ENCODE measurements around the gene PHGDH.
A peak's percentile ranks its signal among the peaks of the same experiment; 100 is the strongest.

PHGDH gene

GRCh38 chr1:119732465-119733168, 20.9 kb downstream of the PHGDH start:
- DNase-seq = no peak

DNA sequence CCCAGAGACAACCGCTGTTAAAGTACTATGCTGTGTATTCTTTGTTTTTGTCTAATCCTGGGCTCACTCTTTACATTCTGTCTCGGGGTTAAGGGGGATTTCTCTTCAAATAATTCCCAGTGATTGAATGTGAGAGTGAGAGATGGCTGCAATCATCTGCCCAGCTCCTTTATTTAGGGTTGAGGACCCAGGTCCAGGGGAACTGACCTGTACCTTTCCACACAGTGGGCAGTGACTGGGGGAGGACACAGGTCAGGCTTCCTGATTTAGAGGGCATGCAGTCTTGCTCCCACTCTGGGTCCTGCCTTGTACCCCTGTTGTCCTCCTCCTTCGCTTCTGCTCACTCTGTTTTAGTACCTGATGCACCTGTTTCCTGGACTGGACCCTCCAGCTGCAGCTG, 22.0 kb downstream of the PHGDH start:
- no peak for DNase-seq

GRCh38 chr1:119735217-119735616, 23.5 kb downstream of the PHGDH start:
- no peak for DNase-seq

DNA sequence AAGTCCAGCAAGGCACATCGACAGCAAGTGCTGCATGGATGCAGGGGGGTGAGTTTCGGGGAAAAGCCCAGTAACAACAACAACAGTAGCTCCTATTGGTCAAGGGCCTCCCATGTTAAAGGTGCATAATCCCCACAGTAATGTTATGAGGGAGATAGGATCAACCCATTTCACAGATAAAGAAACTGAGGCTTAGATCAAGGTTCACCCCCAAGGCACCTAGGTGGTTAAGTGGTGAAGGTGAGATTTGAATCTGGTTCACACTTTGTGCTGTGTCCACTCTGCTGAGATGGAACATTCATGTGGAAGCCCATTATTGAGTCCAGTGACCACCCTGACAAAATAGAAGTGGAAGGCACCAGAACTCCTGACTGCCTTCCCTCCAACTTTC, 24.9 kb downstream of the PHGDH start:
- no peak for DNase-seq

- no peak for DNase-seq
Measured at GRCh38 chr1:119737040-119737682, 25.4 kb downstream of the PHGDH start.

DNA sequence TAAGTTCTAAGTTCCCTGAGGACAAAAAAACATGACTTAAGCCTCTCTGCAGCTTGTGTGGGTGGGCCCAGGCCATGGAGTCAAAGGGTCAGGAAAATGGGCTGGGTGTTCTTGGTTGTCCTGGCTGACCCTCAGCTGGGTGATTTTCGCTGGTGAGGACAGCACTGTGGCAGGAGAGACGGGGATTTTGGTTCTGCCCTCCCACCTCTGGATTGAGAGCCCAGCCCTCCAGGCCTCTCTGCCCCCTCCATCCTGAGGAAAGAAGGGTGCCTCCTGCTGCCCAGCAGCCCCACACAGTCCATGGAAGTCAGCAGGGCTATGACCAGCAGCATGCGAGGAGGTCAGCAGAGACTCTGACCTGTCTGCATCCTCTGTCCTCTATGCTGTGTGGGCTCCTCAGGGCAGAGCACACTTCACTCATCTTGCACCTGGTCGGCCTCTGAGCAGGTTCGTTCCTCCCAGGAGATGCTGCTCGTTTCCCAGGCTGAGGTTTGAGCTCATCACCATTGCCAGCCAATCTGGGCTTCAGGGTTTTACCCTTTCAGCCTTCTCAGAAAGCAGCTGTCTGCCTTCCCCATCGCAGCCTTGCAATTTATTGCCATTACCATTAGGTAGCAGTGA, 26.5 kb downstream of the PHGDH start:
- DNase-seq = no peak

GRCh38 chr1:119739150-119739549, 27.4 kb downstream of the PHGDH start:
- no peak for DNase-seq

DNA sequence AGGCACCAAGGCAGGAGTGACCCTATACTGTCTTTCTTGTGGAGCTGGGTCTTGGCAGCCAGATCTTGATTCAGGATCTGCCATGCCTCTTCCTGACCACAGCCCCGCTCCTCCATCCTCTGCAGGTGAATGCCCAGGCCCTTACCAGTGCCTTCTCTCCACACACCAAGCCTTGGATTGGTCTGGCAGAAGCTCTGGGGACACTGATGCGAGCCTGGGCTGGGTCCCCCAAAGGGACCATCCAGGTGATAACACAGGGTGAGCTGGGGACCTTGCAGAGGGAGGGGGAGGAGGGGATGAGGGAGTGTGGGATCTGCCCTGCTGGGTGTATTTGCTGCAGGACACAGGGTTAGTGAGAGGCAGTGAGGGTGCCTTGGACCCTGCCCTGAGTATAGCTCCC, 28.5 kb downstream of the PHGDH start:
- no peak for DNase-seq

DNA sequence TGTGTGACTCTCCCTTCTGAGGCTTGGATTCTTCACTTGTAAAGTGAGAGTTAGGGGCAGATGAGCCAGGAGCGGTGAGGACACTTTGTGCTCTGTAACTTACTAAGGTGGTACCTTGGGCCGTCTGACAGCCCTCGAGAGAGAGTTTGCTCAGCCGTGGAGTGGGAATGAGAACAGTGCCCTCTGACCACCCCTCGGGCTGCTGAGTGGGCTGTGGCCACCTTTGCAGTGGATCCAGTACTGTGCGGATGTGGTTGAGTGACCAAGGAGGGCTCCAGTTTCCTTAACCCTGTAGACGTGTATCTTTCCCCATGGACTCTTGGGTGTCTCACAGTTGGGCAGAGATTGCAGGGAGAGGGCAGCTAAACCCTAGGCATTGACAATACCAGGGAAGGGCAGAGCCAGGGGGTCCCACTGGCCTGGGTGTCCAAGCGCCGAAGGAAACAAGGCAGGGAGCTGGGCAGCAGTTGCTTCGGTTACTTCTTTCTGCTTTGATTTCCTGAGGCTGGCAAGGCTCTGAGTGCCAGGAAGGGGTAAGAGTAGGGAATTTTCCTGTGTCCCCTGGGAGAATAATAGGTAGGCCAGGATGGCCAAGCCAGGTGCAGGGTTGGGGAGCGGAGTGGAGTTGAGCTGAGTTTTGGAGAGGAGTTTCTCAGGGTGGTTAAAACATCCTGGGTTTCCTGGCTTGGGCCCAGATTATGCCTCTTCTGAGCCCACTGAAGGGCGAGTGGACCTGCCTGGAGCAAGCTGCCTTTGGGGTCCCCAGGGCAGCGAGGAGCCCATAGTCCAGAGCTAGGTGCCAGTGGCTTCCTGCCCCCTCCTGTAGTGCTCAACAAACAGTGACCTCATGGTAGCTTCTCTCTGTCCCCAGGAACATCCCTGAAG, 29.4 kb downstream of the PHGDH start:
- no peak for DNase-seq

DNA sequence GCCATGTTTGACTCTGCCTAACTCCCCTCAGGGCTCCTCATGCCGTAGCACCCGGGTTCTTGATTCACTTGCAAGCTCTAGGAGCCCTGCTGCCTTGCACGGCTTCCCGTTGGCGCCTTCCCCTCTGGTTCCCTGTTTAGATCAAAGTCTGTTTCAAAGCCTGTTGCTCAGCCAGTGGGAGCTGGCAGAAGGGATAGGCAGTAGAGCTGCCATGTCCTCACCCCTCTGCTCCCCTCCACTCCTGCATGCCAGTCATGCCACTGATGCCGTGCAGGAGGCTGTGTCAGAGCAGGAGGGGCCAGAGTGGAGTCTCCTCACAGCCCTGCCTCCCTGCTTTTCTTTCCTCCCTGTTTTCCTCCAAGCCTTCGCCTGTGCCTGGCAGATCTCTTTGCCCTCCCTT, 30.5 kb downstream of the PHGDH start:
- no peak for DNase-seq

DNA sequence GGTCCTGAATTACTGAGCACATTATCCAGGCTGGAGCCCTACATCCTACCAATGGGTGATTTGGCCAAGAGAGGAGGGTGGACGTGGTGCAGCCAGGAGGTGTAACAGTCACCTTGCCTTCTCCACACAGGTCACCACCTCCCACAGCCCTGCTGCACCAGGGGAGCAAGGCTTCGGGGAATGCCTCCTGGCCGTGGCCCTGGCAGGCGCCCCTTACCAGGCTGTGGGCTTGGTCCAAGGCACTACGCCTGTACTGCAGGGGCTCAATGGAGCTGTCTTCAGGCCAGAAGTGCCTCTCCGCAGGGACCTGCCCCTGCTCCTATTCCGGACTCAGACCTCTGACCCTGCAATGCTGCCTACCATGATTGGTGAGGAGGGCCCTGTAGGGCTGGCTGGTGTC, 30.9 kb downstream of the PHGDH start:
- no peak for DNase-seq

DNA sequence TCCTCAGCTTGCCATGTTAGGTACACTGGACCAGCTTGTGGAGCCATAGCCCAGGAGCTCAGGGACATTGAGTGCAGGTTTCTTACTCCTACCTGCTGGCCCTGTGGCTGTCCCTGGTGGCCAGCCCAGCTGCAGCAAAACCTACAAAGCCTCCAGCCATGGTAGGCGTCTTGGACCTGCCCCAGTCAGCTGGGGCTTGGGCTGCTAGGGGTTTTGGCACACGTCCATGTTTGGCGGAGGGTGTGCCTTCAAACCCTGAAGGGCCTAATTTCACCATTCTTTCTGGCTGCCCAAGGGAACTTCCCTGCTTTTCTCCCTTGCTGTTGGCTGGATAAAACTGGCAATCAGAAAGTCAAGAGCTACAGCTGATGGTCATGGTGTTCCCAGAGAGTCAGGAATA, 31.6 kb downstream of the PHGDH start:
- no peak for DNase-seq

DNA sequence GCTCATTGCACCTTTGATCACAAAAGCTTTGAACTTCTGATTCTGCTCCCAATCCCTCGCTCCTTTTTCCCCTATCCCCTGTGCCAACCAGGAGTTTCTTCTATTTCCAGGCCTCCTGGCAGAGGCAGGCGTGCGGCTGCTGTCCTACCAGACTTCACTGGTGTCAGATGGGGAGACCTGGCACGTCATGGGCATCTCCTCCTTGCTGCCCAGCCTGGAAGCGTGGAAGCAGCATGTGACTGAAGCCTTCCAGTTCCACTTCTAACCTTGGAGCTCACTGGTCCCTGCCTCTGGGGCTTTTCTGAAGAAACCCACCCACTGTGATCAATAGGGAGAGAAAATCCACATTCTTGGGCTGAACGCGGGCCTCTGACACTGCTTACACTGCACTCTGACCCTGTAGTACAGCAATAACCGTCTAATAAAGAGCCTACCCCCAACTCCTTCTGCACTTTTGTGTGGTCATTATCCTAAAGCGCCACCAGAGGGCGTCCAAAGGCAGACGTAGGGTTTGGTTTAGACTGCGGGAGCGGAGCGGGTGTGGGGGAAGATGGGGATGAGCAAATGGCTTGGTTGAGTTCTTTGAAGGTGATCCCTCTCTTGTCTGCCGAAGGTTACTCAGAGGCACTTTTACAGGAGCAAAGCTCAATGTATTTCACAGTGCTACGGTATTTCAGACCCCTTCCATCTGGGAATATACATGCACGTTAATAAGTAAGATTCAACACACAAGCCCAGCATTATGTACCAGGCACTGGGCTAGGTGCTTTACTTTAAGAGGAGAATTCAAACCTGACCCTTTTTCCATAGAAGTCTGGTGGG, 32.3 kb downstream of the PHGDH start:
- peak; percentile 30 for DNase-seq

DNA sequence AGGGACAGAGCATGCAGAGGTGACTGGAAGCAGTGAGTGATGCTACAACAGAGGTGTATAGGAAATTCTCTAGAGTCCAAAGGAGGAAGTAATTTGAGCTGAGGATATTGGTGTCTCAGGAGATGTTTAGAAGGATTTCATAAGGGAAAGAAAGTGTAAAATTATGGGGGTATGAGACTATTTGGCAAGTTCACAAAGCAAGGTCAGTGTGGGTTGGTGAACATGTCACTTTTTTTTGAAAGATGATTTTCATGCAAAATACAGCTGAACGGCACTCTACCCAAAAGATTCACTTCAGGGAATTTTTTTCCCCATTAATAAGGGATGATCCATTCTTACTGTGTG, 32.8 kb downstream of the PHGDH start:
- DNase-seq = no peak

DNA sequence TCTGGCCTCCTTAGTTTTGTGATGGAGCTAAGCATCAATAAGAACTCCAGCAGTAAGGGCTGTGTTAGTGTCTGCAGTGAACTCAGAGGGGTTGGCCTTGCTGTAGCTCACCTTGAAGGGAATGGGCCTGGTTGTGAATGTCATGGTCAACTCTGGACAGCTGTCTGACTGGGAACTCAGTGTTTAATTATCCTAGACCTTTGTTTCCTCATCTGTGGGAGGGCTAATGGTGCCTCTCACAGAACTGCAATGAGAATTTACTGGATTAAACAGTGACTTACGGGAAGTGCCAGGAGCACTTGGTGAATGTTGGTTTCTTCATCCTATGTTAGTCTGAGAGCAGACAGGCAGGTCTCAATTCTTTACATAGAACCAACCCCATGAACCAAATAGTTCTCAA, 33.3 kb downstream of the PHGDH start:
- DNase-seq = no peak

DNA sequence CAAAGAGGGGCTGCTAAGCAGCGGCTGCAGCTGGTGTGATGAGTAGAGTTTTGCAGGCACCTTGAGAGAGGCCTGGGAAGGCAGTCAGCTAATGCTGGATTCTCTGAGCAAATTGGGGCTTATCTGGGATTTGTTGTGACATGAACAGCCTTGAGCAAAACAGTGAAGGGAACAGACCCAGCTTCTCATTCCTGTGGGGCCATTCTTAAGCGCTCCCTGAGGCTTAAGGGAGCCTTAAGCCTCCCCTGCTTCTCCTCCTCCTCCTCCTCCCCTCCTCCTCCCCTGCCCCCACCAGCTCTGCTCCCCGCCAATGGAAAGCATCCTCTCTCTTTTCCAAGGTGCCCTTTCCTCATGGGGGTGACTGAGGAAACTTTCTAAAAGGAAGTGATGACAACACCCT, 35.7 kb downstream of the PHGDH start:
- no peak for DNase-seq

GRCh38 chr1:119748040-119748439, 36.3 kb downstream of the PHGDH start:
- no peak for DNase-seq

GRCh38 chr1:119752592-119752991, 40.9 kb downstream of the PHGDH start:
- DNase-seq = no peak

DNA sequence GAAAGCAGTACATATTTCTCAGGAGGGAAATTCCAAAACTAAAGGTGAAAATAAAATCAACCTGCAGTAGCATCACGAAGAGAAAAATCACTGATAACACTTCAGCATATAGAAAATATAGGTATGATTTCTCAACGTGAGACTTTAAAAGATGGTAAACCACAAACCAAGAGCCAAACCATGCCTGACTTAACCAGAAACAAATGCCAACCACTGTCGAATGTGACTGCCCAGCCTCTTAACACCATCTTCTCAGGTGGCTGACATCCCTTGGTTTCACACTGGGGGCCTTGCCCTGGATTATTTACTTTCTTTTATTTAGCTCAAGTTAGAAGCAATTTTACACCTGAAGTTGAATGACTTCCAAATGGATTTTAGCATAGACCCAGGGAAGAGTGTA, 46.9 kb downstream of the PHGDH start:
- DNase-seq = no peak

DNA sequence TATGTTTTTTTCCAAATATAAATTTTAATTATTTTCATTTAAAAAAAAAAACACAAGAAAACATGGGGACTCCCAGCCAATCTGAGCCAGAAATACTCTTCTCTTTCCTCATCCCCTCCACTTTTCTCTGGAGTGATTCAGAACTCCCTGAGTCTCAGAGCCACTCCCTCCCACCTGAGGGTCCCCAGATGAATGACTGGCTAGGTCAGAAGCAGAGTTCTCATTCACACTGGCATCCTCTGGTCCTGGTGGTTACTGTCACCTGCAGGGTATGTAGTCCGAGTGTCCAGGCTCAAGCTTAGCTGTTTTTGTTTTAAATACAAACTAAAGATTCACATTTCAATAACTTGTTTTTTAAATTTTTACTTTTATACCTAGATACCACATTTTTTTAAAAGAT, 50.7 kb downstream of the PHGDH start:
- DNase-seq = no peak

- no peak for DNase-seq
Measured at GRCh38 chr1:119762953-119763352, 51.2 kb downstream of the PHGDH start.

DNA sequence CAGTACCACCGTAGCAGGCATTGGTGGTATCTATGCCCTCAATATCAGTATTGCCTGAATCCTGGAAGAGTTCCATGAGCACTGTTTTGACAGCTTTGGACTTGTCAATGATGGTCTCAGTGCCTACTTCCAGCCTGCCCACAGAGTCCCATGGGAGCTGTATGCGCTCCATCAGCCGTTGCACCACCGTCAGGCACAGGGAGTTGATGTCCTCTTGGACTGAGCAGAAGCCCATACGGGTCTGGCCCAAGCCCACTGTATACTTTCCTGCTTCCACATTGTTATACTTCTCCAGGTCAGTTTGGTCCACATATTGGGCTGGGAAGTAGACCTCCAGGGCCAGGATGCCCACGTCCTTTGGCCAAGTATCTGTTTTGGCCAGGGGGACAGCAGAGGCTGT, 52.5 kb downstream of the PHGDH start:
- DNase-seq = no peak

DNA sequence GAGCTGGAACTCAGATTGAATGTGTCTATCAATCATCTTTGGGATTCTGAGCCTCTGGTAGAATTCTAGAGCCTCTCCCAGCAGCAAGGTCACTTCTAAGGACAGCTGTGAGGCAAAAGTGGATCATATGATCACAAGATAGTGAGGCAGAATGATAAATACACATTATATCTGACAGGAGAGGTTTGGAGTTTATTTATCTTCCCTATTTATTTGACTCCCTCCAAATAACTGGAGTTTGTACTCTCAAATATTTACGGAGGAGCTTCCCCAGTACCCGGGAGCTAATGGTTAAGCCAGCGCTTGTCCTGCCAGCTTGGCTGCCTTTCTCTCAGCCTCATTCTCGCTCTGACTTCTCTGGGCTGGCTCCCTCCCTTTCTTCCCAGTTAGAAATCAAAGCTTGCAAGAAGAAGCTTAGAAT, 54.6 kb downstream of the PHGDH start:
- DNase-seq = no peak
